Tibial nerve (tissue), 4 donors: ENCODE data around the gene ABCC12.

Experiments used
- CTCF ChIP-seq, 5 experiments: fragments of 200-600 bp in 3 of 5; fragments of 450-650 bp in 2 of 5; sonication (generic) in 3 of 5; IDR thresholded peaks; one replicate each; pipeline ENCODE4 v1.5.1; 2016 to 2019; ENCODE audit warnings: antibody characterized with exemption in 5 of 5, mild to moderate bottlenecking in 3 of 5, moderate library complexity in 2 of 5
- EP300 ChIP-seq, 2 donors: sonication (generic); formaldehyde crosslinking; IDR thresholded peaks; one replicate each; pipeline ENCODE4 v1.6.1; 2017; ENCODE audit warnings: antibody characterized with exemption in 2 of 2, mild to moderate bottlenecking in 1 of 2
- POLR2A ChIP-seq, 2 donors: fragments of 450-650 bp; IDR thresholded peaks; one replicate each; pipeline ENCODE4 v1.6.1; 2017; ENCODE audit warnings: antibody characterized with exemption in 2 of 2, mild to moderate bottlenecking in 2 of 2, moderate library complexity in 2 of 2

- TF ChIP-seq CTCF (IDR thresholded peaks at IDR 0.05): peak in 4 of 5 experiments; percentile 22 to 45 (median 32)
- no peak for TF ChIP-seq POLR2A (IDR thresholded peaks at IDR 0.05)
- no peak for TF ChIP-seq EP300 (IDR thresholded peaks at IDR 0.05)
Measured at GRCh38 chr16:48117217-48118105, 38.3 kb downstream of the ABCC12 start.
